Measurements from ENCODE around the gene FGD6. TPM values are rescaled to one million over a fixed set of nuclear protein-coding genes. Genes with fewer than 3 reads are reported as not detected.

Gene FGD6
- total RNA-seq, 4 donors from 2014 or later, result 14.9 to 24.3 (median 22.4) TPM

- no peak for DNase-seq
- peaks cover 0 to 1% (median 0%) of the 10 kb centered on the region in 3 donors for H3K36me3 ChIP-seq
- no peak overlapping the region for H3K27ac ChIP-seq
- H3K4me3 ChIP-seq, result no peak overlapping the region
- peaks cover 0 to 8% (median 0%) of the 10 kb centered on the region in 4 donors for H3K4me1 ChIP-seq
- no peak for TF ChIP-seq CTCF (IDR thresholded peaks at IDR 0.05)
- H3K27me3 ChIP-seq, result no peaks in the 10 kb centered on the region
- H3K9me3 ChIP-seq, result no peaks in the 10 kb centered on the region
Observed at GRCh38 chr12:95118788-95119179, 98.5 kb downstream of the FGD6 start.

GRCh38 chr12:95118138-95118787, 99.0 kb downstream of the FGD6 start:
- Histone ChIP-seq H3K4me1 (peaks cover 0 to 8% (median 0%) of the 10 kb centered on the region in 4 donors), H3K27ac (no peak overlapping the region), H3K27me3 (no peaks in the 10 kb centered on the region), H3K36me3 (peaks cover 0 to 6% (median 0%) of the 10 kb centered on the region in 3 donors), H3K9me3 (no peaks in the 10 kb centered on the region), H3K4me3 (no peak overlapping the region)
- DNase-seq, result no peak
- TF ChIP-seq POLR2A (IDR thresholded peaks at IDR 0.05) (no peak), CTCF (IDR thresholded peaks at IDR 0.05) (no peak)

GRCh38 chr12:95117178-95117599, 100.1 kb downstream of the FGD6 start:
- Histone ChIP-seq H3K27me3 (no peaks in the 10 kb centered on the region), H3K4me3 (no peak overlapping the region), H3K27ac (no peak overlapping the region), H3K4me1 (peaks cover 0 to 8% (median 0%) of the 10 kb centered on the region in 4 donors), H3K36me3 (peaks cover 0 to 16% (median 0%) of the 10 kb centered on the region in 3 donors), H3K9me3 (no peaks in the 10 kb centered on the region)
- DNase-seq, result peak in 2 of 3 donors; percentile 69 to 84
- TF ChIP-seq POLR2A (IDR thresholded peaks at IDR 0.05), result no peak
- TF ChIP-seq CTCF (IDR thresholded peaks at IDR 0.05), result peak; percentile 57 to 95 (median 90)

GRCh38 chr12:95116773-95117172, 100.5 kb downstream of the FGD6 start:
- no peak for DNase-seq
- H3K27ac ChIP-seq, result peak overlapping the region in 1 of 4 donors; percentile 10
- H3K27me3 ChIP-seq, result no peaks in the 10 kb centered on the region
- no peak overlapping the region for H3K4me3 ChIP-seq
- no peaks in the 10 kb centered on the region for H3K9me3 ChIP-seq
- peaks cover 0 to 8% (median 0%) of the 10 kb centered on the region in 4 donors for H3K4me1 ChIP-seq
- TF ChIP-seq CTCF (IDR thresholded peaks at IDR 0.05) (no peak), POLR2A (IDR thresholded peaks at IDR 0.05) (no peak)
- peaks cover 0 to 20% (median 0%) of the 10 kb centered on the region in 3 donors for H3K36me3 ChIP-seq

- H3K27me3 ChIP-seq, result no peaks in the 10 kb centered on the region
- H3K36me3 ChIP-seq, result peaks cover 0 to 23% (median 0%) of the 10 kb centered on the region in 3 donors
- peaks cover 0 to 8% (median 0%) of the 10 kb centered on the region in 4 donors for H3K4me1 ChIP-seq
- TF ChIP-seq POLR2A (IDR thresholded peaks at IDR 0.05) (no peak), CTCF (IDR thresholded peaks at IDR 0.05) (no peak)
- DNase-seq, result no peak
- no peaks in the 10 kb centered on the region for H3K9me3 ChIP-seq
- no peak overlapping the region for H3K27ac ChIP-seq
- no peak overlapping the region for H3K4me3 ChIP-seq
Observed at GRCh38 chr12:95116341-95116740, 100.9 kb downstream of the FGD6 start.
